H1 (cell line): ENCODE data around the gene IQCK. TPM values are rescaled to one million over a fixed set of nuclear protein-coding genes. Genes with fewer than 3 reads are reported as not detected.

Experiments
- RAD21 ChIP-seq, 2 experiments: IDR thresholded peaks in 1 of 2; conservative IDR thresholded peaks in 1 of 2; 2 replicates each; pipeline ENCODE4 v1.6.1; 2011; ENCODE audit warnings: low read depth in 2 of 2, low read length in 2 of 2, improper control_type of control experiment in 1 of 2, inconsistent platforms in 1 of 2, mild to moderate bottlenecking in 1 of 2, moderate library complexity in 1 of 2
- polyA plus RNA-seq, 7 experiments: library from polyadenylated mRNA; depleted of rRNA in 3 of 7; stranded (reverse) in 5 of 7; unstranded in 2 of 7; fragments of >200 nt in 5 of 7; fragments of 200-250 nt in 2 of 7; gene quantifications; 1 replicate in 5 of 7; 2 replicates in 1 of 7; 4 replicates in 1 of 7; pipeline versions ENCODE4 v1.2.1 to v1.2.3, GENCODE V29; 2011 to 2013; ENCODE audit warnings: missing spikeins in 2 of 7, mixed read lengths in 2 of 7
- total RNA-seq: library from RNA; stranded (reverse); fragmentation: NEBNext Ultra II Directional; extraction: Animal tissue kit (Norgen Biotek cat#: 25700); gene quantifications from 2 replicates; pipeline ENCODE4 v1.2.1, GENCODE V29; 2021

The IQCK gene
- total and polyA plus RNA-seq, 2 of the 8 experiments (the other 6 are each of a cell fraction or from before 2014, with no cell fraction given), result 6.2 to 9.3 TPM

- TF ChIP-seq RAD21 (IDR thresholded peaks at IDR 0.05 in 1 of 2, conservative IDR thresholded peaks at IDR 0.05 in 1 of 2; ENCODE audit: low read depth in 2 of 2, low read length in 2 of 2), result no peak
Observed at GRCh38 chr16:19881783-19882182, 163.7 kb downstream of the IQCK start (continued).
